Activated CD8-positive, alpha-beta memory T cell treated with anti-CD3 and anti-CD28 coated beads, Interleukin-2, amount 10 ng/mL, durations not matched to agents 7 days and 5 days (primary cell): ENCODE data around the gene KCNG3. TPM values are rescaled to one million over a fixed set of nuclear protein-coding genes. Genes with fewer than 3 reads are reported as not detected.
A peak's percentile ranks its signal among the peaks of the same experiment; 100 is the strongest.

Experiments
- ATAC-seq: fragments of 150-1000 bp; cut with Tn5 transposase; one replicate; pipeline ENCODE4 v1.10.0; 2021; ENCODE audit warnings: moderate library complexity
- CTCF ChIA-PET: fragments of 350-600 bp; sonication (Branson Sonifier 250); formaldehyde crosslinking; loops from one replicate; lab custom pipeline; 2021; ENCODE audit warnings: antibody characterized with exemption; lab: Charles Lee
- DNase-seq: peaks from one replicate; pipeline ENCODE4 v3.0.0-alpha.2; 2020
- H3K27ac Mint-ChIP-seq: one replicate; pipeline ENCODE4 v1.8.0; 2021; ENCODE audit warnings: mild to moderate bottlenecking, mixed read lengths
- H3K27me3 Mint-ChIP-seq: one replicate; pipeline ENCODE4 v1.8.0; 2021; ENCODE audit warnings: mixed read lengths
- H3K36me3 Mint-ChIP-seq: one replicate; pipeline ENCODE4 v1.8.0; 2021; ENCODE audit warnings: mild to moderate bottlenecking, mixed read lengths
- H3K4me1 Mint-ChIP-seq: one replicate; pipeline ENCODE4 v1.8.0; 2021; ENCODE audit warnings: mixed read lengths
- H3K4me3 Mint-ChIP-seq: one replicate; pipeline ENCODE4 v1.8.0; 2021; ENCODE audit warnings: mild to moderate bottlenecking, moderate library complexity, mixed read lengths
- H3K9me3 Mint-ChIP-seq: one replicate; pipeline ENCODE4 v1.8.0; 2022; ENCODE audit warnings: low read depth, mixed read lengths
- total RNA-seq, 2 experiments: library from RNA; stranded (reverse); gene quantifications; one replicate each; pipeline ENCODE4 v1.2.3, GENCODE V29; 2021

KCNG3 gene, protein sequence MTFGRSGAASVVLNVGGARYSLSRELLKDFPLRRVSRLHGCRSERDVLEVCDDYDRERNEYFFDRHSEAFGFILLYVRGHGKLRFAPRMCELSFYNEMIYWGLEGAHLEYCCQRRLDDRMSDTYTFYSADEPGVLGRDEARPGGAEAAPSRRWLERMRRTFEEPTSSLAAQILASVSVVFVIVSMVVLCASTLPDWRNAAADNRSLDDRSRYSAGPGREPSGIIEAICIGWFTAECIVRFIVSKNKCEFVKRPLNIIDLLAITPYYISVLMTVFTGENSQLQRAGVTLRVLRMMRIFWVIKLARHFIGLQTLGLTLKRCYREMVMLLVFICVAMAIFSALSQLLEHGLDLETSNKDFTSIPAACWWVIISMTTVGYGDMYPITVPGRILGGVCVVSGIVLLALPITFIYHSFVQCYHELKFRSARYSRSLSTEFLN
- not detected for total RNA-seq

- H3K27ac Mint-ChIP-seq: no peak within 1 kb of the TSS
- peaks cover 11% of the 10 kb centered on the region for H3K4me1 Mint-ChIP-seq
- H3K9me3 Mint-ChIP-seq: no peaks in the 10 kb centered on the region
- CTCF ChIA-PET: interaction anchor here (0.6 to 1.2 kb wide), 5 partner anchors 57 to 173 kb away, joined by 3 read pairs; no protein-coding TSS in a partner anchor
- peaks cover 1% of the 10 kb centered on the region for H3K36me3 Mint-ChIP-seq
- ATAC-seq (peak; percentile 88), DNase-seq (peak; percentile 66)
- H3K27me3 Mint-ChIP-seq: peaks cover 51% of the 10 kb centered on the region
- peak within 1 kb of the TSS; percentile 72 for H3K4me3 Mint-ChIP-seq
Measured at GRCh38 chr2:42493468-42494354, at the start of gene KCNG3. Gene KCNG3, minus strand, starts transcription at chr2:42493982. Its CDS starts 481 bp downstream, at chr2:42493501.

- ATAC-seq (no peak), DNase-seq (no peak)
- no peaks in the 10 kb centered on the region for H3K36me3 Mint-ChIP-seq
- no peaks in the 10 kb centered on the region for H3K27me3 Mint-ChIP-seq
- peaks cover 4% of the 10 kb centered on the region for H3K9me3 Mint-ChIP-seq
- CTCF ChIA-PET: no interaction called here
- H3K4me3 Mint-ChIP-seq: no peak overlapping the region
- H3K4me1 Mint-ChIP-seq: no peaks in the 10 kb centered on the region
- H3K27ac Mint-ChIP-seq: no peak overlapping the region
Measured at GRCh38 chr2:42542871-42543270, 49.1 kb upstream of the KCNG3 start.

GRCh38 chr2:42537493-42537892 lies 43.7 kb upstream of the KCNG3 start:
- CTCF ChIA-PET: no interaction called here
- H3K36me3 Mint-ChIP-seq: peaks cover 2% of the 10 kb centered on the region
- ATAC-seq: no peak
- DNase-seq: no peak
- no peaks in the 10 kb centered on the region for H3K4me1 Mint-ChIP-seq
- H3K4me3 Mint-ChIP-seq: no peak overlapping the region
- H3K27ac Mint-ChIP-seq: no peak overlapping the region
- H3K27me3 Mint-ChIP-seq: no peaks in the 10 kb centered on the region
- H3K9me3 Mint-ChIP-seq: peaks cover 4% of the 10 kb centered on the region

DNA sequence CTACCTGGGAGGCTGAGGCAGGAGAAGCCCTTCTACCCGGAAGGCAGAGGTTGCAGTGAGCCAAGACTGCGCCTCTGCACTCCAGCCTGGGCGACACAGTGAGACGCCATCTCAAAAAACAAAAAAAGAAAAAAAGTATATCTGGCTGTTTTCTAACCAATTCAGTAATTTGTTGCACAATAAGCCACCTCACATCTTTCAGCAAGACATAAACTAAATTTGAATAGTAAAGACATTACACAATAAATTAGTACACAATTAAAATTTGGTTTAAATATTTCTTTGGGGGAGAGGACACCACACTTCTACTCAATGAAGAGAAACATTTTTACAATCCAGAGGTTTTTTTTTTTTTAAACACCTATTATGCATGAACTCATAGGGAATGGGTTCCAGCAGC lies 38.6 kb upstream of the KCNG3 start:
- Mint-ChIP-seq H3K4me3 (no peak overlapping the region), H3K27me3 (no peaks in the 10 kb centered on the region), H3K9me3 (no peaks in the 10 kb centered on the region), H3K4me1 (no peaks in the 10 kb centered on the region), H3K36me3 (no peaks in the 10 kb centered on the region), H3K27ac (no peak overlapping the region)
- CTCF ChIA-PET: no interaction called here
- ATAC-seq (no peak), DNase-seq (no peak)

GRCh38 chr2:42523341-42523740 lies 29.6 kb upstream of the KCNG3 start:
- Mint-ChIP-seq H3K27me3 (no peaks in the 10 kb centered on the region), H3K27ac (no peak overlapping the region), H3K4me1 (no peaks in the 10 kb centered on the region), H3K36me3 (no peaks in the 10 kb centered on the region), H3K4me3 (no peak overlapping the region), H3K9me3 (no peaks in the 10 kb centered on the region)
- ATAC-seq (no peak), DNase-seq (no peak)
- CTCF ChIA-PET: interaction anchor here (1.8 kb wide), 1 partner anchor 10 kb away, joined by 5 read pairs; no protein-coding TSS in a partner anchor

DNA sequence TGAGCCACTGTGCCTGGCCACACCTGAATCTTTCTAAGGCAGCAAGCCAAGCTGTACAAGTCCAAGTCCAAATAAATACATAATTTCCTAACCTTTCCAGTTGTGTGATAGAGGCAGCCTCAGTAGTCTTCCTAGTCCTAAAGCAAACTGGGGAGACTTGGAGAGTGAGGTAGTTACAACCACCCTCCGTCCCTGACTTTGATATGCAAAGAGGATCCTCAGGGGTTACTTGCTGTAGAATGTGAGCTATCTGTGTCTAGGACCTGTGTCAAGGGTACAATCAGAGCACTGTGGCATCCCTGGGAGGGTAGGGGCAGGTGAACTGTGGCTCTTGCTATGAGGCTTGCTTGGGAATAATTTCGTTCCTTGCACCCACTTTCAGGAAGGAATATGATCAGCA lies 28.3 kb upstream of the KCNG3 start:
- CTCF ChIA-PET: interaction anchor here (0.7 kb wide), 1 partner anchor 1131 kb away, joined by 3 read pairs; no protein-coding TSS in a partner anchor
- H3K27ac Mint-ChIP-seq: no peak overlapping the region
- no peaks in the 10 kb centered on the region for H3K27me3 Mint-ChIP-seq
- H3K36me3 Mint-ChIP-seq: no peaks in the 10 kb centered on the region
- no peaks in the 10 kb centered on the region for H3K4me1 Mint-ChIP-seq
- no peak for DNase-seq
- no peak for ATAC-seq
- no peak overlapping the region for H3K4me3 Mint-ChIP-seq
- H3K9me3 Mint-ChIP-seq: no peaks in the 10 kb centered on the region

- no peaks in the 10 kb centered on the region for H3K4me1 Mint-ChIP-seq
- H3K27me3 Mint-ChIP-seq: no peaks in the 10 kb centered on the region
- no peak overlapping the region for H3K27ac Mint-ChIP-seq
- H3K36me3 Mint-ChIP-seq: no peaks in the 10 kb centered on the region
- CTCF ChIA-PET: no interaction called here
- DNase-seq (no peak), ATAC-seq (no peak)
- no peak overlapping the region for H3K4me3 Mint-ChIP-seq
- no peaks in the 10 kb centered on the region for H3K9me3 Mint-ChIP-seq
Measured at GRCh38 chr2:42519624-42520023, 25.8 kb upstream of the KCNG3 start.

DNA sequence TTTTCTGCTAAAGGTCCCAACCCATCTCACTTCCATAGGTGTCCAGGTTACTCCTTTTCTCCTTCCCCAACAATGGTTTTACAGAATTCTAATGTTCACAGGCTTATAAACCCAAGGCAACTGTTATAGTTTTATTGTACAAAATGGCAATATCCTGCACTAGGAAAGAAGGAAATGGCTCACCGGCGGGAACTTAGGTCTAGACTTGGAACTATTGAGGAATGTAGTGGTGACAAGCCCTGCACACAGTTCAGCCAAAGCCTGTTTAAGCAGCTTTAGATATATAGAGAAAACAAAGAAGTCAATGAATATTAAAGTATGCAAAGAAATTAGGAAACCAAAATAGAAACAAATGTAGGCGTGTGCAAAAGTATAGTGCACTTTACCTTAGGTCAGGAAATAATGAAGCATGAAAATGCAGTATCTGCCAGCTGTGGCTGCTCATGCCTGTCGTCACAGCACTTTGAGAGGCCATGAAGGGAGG lies 22.7 kb upstream of the KCNG3 start:
- Mint-ChIP-seq H3K4me3 (no peak overlapping the region), H3K27ac (no peak overlapping the region)
- no peak for ATAC-seq

DNA sequence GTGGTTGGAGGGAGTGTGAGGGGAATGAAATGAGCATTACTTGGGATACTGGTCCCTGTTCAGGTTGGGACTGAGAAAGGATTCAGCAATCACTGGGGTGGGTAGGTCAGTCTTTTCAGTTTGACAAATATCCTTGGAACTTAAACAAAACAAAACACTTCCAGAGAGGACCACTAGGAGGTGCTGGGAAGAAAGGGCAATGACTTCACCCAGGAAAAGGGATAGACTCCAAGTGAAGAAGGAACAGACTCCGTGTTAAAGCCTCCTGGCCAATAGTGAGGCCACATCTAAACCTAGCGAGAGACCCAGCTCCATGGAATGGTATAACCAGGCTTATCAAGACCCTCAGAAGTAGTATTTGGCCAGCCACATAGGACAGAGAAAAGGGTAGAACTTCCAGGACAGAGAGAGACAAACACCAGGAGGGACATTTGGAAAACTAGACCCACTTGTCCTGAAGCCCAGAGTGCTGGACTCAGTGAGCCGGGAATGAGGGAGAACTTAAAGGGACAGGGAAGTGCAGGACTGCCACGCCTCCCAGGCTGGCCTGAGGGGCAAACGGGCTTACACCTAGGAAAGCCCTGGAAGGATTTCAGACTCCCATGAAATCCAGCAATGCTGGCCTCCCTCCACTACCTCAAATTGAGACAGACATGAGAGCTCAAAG lies 19.6 kb upstream of the KCNG3 start:
- Mint-ChIP-seq H3K4me3 (no peak overlapping the region), H3K9me3 (no peaks in the 10 kb centered on the region), H3K4me1 (peaks cover 8% of the 10 kb centered on the region), H3K27me3 (peaks cover 3% of the 10 kb centered on the region), H3K36me3 (no peaks in the 10 kb centered on the region), H3K27ac (no peak overlapping the region)
- ATAC-seq (no peak), DNase-seq (no peak)
- CTCF ChIA-PET: interaction anchor here (1.1 to 5.5 kb wide), 3 partner anchors 10 to 151 kb away, joined by 3 to 20 read pairs (median 5); no protein-coding TSS in a partner anchor

More for the DNA sequence above, 22.7 kb upstream of the KCNG3 start:
- DNase-seq: no peak
- Mint-ChIP-seq H3K36me3 (no peaks in the 10 kb centered on the region), H3K4me1 (no peaks in the 10 kb centered on the region), H3K27me3 (peaks cover 3% of the 10 kb centered on the region), H3K9me3 (no peaks in the 10 kb centered on the region)
- CTCF ChIA-PET: interaction anchor here (0.8 to 5.5 kb wide), 2 partner anchors 147 to 339 kb away, joined by 3 to 20 read pairs; no protein-coding TSS in a partner anchor

DNA sequence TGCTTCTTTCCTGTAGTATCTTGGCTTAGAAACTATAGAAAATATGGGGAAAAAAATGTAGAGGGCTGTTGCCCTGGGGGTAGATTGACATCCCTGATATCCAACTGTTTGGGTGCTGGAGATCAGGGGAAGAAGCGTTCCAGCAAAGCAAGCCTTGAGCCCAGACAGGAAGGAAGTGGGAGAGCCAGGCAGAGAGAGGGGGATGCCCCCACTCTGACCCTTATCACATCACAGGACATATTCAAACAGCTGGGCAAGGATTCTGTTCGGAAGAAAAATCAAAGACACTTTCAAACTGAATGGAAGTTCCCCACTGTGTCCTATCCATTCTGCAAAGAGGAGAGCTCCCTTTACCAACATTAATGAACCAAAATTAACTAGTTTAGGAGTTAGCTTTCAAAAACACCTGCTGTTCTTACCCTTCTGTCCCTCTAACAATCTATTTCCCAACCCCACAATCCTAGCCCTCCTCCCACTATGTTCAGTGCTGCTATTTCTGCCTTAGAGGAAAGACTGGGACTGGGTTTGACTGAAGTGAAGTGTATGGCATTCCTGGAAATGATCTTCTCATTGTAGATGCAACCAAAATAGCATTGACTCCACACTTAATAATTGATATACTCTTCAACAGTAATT lies 16.9 kb upstream of the KCNG3 start:
- Mint-ChIP-seq H3K9me3 (no peaks in the 10 kb centered on the region), H3K4me1 (peaks cover 8% of the 10 kb centered on the region), H3K36me3 (no peaks in the 10 kb centered on the region), H3K4me3 (no peak overlapping the region), H3K27me3 (peaks cover 3% of the 10 kb centered on the region), H3K27ac (no peak overlapping the region)
- CTCF ChIA-PET: interaction anchor here (1.9 kb wide), 1 partner anchor 148 kb away, joined by 5 read pairs; no protein-coding TSS in a partner anchor
- DNase-seq (no peak), ATAC-seq (no peak)

- CTCF ChIA-PET: interaction anchor here (0.6 to 1.9 kb wide), 2 partner anchors 149 to 224 kb away, joined by 3 to 5 read pairs; no protein-coding TSS in a partner anchor
- H3K27me3 Mint-ChIP-seq: peaks cover 3% of the 10 kb centered on the region
Measured at GRCh38 chr2:42510191-42510590, 16.4 kb upstream of the KCNG3 start.

More at GRCh38 chr2:42510191-42510590, 16.4 kb upstream of the KCNG3 start:
- ATAC-seq (no peak), DNase-seq (no peak)
- Mint-ChIP-seq H3K27ac (no peak overlapping the region), H3K9me3 (no peaks in the 10 kb centered on the region), H3K36me3 (no peaks in the 10 kb centered on the region), H3K4me3 (no peak overlapping the region), H3K4me1 (peaks cover 8% of the 10 kb centered on the region)
